Epidermal melanocyte (primary cell): Measurements from ENCODE around the gene EMC6.
"Not testable (repeated sequence)": the region's sequence is repeated elsewhere in the genome, so short reads cannot be mapped to it uniquely, and the experiment has no call there.

Experiments
- DNase-seq: peaks from one replicate; pipeline ENCODE4 v3.0.0; 2011; ENCODE audit warnings: low spot score; ENCODE audit not compliant: insufficient read length

EMC6 gene

GRCh38 chr17:3681057-3681456 lies 12.4 kb downstream of the EMC6 start:
- DNase-seq, result no peak

- no peak for DNase-seq
Measured at GRCh38 chr17:3681565-3681964, 13.0 kb downstream of the EMC6 start.

GRCh38 chr17:3682033-3682432 lies 13.4 kb downstream of the EMC6 start:
- DNase-seq, result no peak

GRCh38 chr17:3683054-3683511 lies 14.5 kb downstream of the EMC6 start:
- peak; percentile 73 for DNase-seq

- no peak for DNase-seq
Measured at GRCh38 chr17:3685174-3685573, 16.6 kb downstream of the EMC6 start.

GRCh38 chr17:3688027-3688553 lies 19.5 kb downstream of the EMC6 start:
- peak; percentile 12 for DNase-seq

GRCh38 chr17:3688852-3689261 lies 20.2 kb downstream of the EMC6 start:
- peak; percentile 13 for DNase-seq

GRCh38 chr17:3689262-3690093 lies 20.9 kb downstream of the EMC6 start:
- DNase-seq, result peak; percentile 4

- peak; percentile 4 for DNase-seq
Measured at GRCh38 chr17:3690094-3690715, 21.6 kb downstream of the EMC6 start.

GRCh38 chr17:3691617-3692067 lies 23.0 kb downstream of the EMC6 start:
- DNase-seq, result no peak

- no peak for DNase-seq
Measured at GRCh38 chr17:3692346-3692745, 23.7 kb downstream of the EMC6 start.

GRCh38 chr17:3693141-3693540 lies 24.5 kb downstream of the EMC6 start:
- DNase-seq, result no peak

- no peak for DNase-seq
Measured at GRCh38 chr17:3693829-3694231, 25.2 kb downstream of the EMC6 start.

GRCh38 chr17:3695129-3695722 lies 26.6 kb downstream of the EMC6 start:
- DNase-seq, result no peak

- DNase-seq, result no peak
Measured at GRCh38 chr17:3695723-3696411, 27.3 kb downstream of the EMC6 start, which contains the start of gene P2RX5. P2RX5 (minus strand) TSS chr17:3696155; CDS start chr17:3696005, 150 bp downstream.

- no peak for DNase-seq
Measured at GRCh38 chr17:3697103-3697476, 28.5 kb downstream of the EMC6 start.

- DNase-seq, result no peak
Measured at GRCh38 chr17:3698139-3698538, 29.5 kb downstream of the EMC6 start.

- no peak for DNase-seq
Measured at GRCh38 chr17:3699951-3700350, 31.3 kb downstream of the EMC6 start.

- DNase-seq, result not testable (repeated sequence)
Measured at GRCh38 chr17:3702041-3702539, 33.5 kb downstream of the EMC6 start.

- no peak for DNase-seq
Measured at GRCh38 chr17:3704931-3705717, 36.5 kb downstream of the EMC6 start.

- DNase-seq, result not testable (repeated sequence)
Measured at GRCh38 chr17:3705718-3705984, 37.0 kb downstream of the EMC6 start.
